BJ (cell line): ENCODE results near the gene TCL1B. TPM values are rescaled to one million over a fixed set of nuclear protein-coding genes. Genes with fewer than 3 reads are reported as not detected.

Experiments
- CTCF ChIA-PET: fragments of 350-600 bp; formaldehyde crosslinking; extraction: SDS; loops from one replicate; lab custom pipeline; 2021; ENCODE audit warnings: antibody characterized with exemption, inconsistent platforms; lab: Yijun Ruan, JAX
- POLR2A ChIA-PET: fragments of 300-600 bp; sonication (Branson Sonifier 250); formaldehyde crosslinking; extraction: SDS; loops from one replicate; lab custom pipeline; 2021; ENCODE audit warnings: antibody characterized with exemption; lab: Charles Lee
- DNase-seq: peaks from one replicate; pipeline ENCODE4 v3.0.0-alpha.2; 2011; ENCODE audit warnings: low read depth
- H3K27me3 ChIP-seq: 2 replicates; pipeline ENCODE4 v1.6.0; 2011; ENCODE audit warnings: low read length; ENCODE audit not compliant: control insufficient read depth, insufficient read depth
- H3K36me3 ChIP-seq: 2 replicates; pipeline ENCODE4 v1.5.1; 2011; ENCODE audit warnings: low read length; ENCODE audit not compliant: control insufficient read depth, insufficient read depth
- H3K4me3 ChIP-seq: 2 replicates; pipeline ENCODE4 v1.5.1; 2011; ENCODE audit warnings: low read depth, mild to moderate bottlenecking, control low read depth, low read length
- CTCF ChIP-seq: IDR thresholded peaks from 2 replicates; pipeline ENCODE4 v1.5.1; 2011; ENCODE audit warnings: low read depth, mild to moderate bottlenecking, control low read depth, inconsistent platforms, low read length, moderate library complexity; ENCODE audit not compliant: insufficient read depth
- polyA plus RNA-seq: library from polyadenylated mRNA; depleted of rRNA; stranded (reverse); fragments of >200 nt; gene quantifications from 2 replicates; pipeline ENCODE4 v1.2.3, GENCODE V29; 2011

The TCL1B gene
- polyA plus RNA-seq, 1 experiment: not detected

- H3K27me3 ChIP-seq: no peaks in the 10 kb centered on the region
- no peak overlapping the region for H3K4me3 ChIP-seq
- POLR2A ChIA-PET: no interaction called here
- no peak for TF ChIP-seq CTCF
- DNase-seq: no peak
- no peaks in the 10 kb centered on the region for H3K36me3 ChIP-seq
- CTCF ChIA-PET: no interaction called here
Measured at GRCh38 chr14:95690815-95691214, 4.6 kb downstream of the TCL1B start.

- Histone ChIP-seq H3K27me3 (no peaks in the 10 kb centered on the region), H3K36me3 (no peaks in the 10 kb centered on the region), H3K4me3 (no peak overlapping the region)
- CTCF ChIA-PET: no interaction called here
- POLR2A ChIA-PET: no interaction called here
- no peak for TF ChIP-seq CTCF
- DNase-seq: no peak
Measured at GRCh38 chr14:95691591-95691990, 5.4 kb downstream of the TCL1B start.

- no peaks in the 10 kb centered on the region for H3K36me3 ChIP-seq
- H3K4me3 ChIP-seq: no peak overlapping the region
- no peak for TF ChIP-seq CTCF
- DNase-seq: no peak
- ChIA-PET POLR2A (no interaction called here), CTCF (no interaction called here)
- H3K27me3 ChIP-seq: no peaks in the 10 kb centered on the region
Measured at GRCh38 chr14:95692109-95692508, 5.9 kb downstream of the TCL1B start.

- Histone ChIP-seq H3K4me3 (no peak overlapping the region), H3K36me3 (no peaks in the 10 kb centered on the region), H3K27me3 (no peaks in the 10 kb centered on the region)
- DNase-seq: no peak
- TF ChIP-seq CTCF: no peak
- ChIA-PET POLR2A (no interaction called here), CTCF (no interaction called here)
Measured at GRCh38 chr14:95695051-95695450, 8.8 kb downstream of the TCL1B start.

GRCh38 chr14:95695913-95696312 lies 9.7 kb downstream of the TCL1B start:
- TF ChIP-seq CTCF: no peak
- Histone ChIP-seq H3K36me3 (no peaks in the 10 kb centered on the region), H3K4me3 (no peak overlapping the region), H3K27me3 (no peaks in the 10 kb centered on the region)
- no peak for DNase-seq
- ChIA-PET CTCF (no interaction called here), POLR2A (no interaction called here)
